ENCODE data around the gene JRKL. TPM values are rescaled to one million over a fixed set of nuclear protein-coding genes. Genes with fewer than 3 reads are reported as not detected.
A peak's percentile ranks its signal among the peaks of the same experiment; 100 is the strongest.
"Not testable (repeated sequence)": the region's sequence is repeated elsewhere in the genome, so short reads cannot be mapped to it uniquely, and the experiment has no call there.

Gene JRKL
- total RNA-seq, 2 donors from 2014 or later, result 5.9 to 9.8 TPM

- intact Hi-C loops (cut with DNase I), result no loop called here
- Histone ChIP-seq H3K27me3 (replicated peaks; ENCODE audit: insufficient read depth) (no peaks in the 10 kb centered on the region), H3K36me3 (no peaks in the 10 kb centered on the region), H3K4me1 (replicated peaks) (no peaks in the 10 kb centered on the region), H3K9me3 (no peaks in the 10 kb centered on the region), H3K27ac (no peak overlapping the region), H3K4me3 (no peak overlapping the region)
- no peak for DNase-seq (ENCODE audit: low spot score)
- WGBS, result 93% methylated on average over 1 of the region's 1 CpG
- TF ChIP-seq POLR2AphosphoS5 (IDR thresholded peaks at IDR 0.05), result no peak
- no peak for TF ChIP-seq CTCF (IDR thresholded peaks at IDR 0.05)
- TF ChIP-seq POLR2A (IDR thresholded peaks at IDR 0.05), result no peak
These were observed 10.9 kb downstream of the JRKL start for GRCh38 chr11:96400697-96401096.

- H3K27ac ChIP-seq; DNase-seq (ENCODE audit: low spot score); H3K4me1 ChIP-seq (replicated peaks); H3K27me3 ChIP-seq (replicated peaks; ENCODE audit: insufficient read depth); H3K36me3 ChIP-seq; H3K9me3 ChIP-seq; intact Hi-C loops (cut with DNase I): not testable (repeated sequence)
- H3K4me3 ChIP-seq, result peak overlapping the region; percentile 16 to 19
- WGBS, result 89% methylated on average over 18 of the region's 18 CpGs
These were observed 21.6 kb downstream of the JRKL start for GRCh38 chr11:96411412-96411811.

GRCh38 chr11:96412761-96413381 is 23.1 kb downstream of the JRKL start:
- intact Hi-C loops (cut with DNase I), result no loop called here
- TF ChIP-seq POLR2AphosphoS5 (IDR thresholded peaks at IDR 0.05), result no peak
- TF ChIP-seq CTCF (IDR thresholded peaks at IDR 0.05), result no peak
- TF ChIP-seq POLR2A (IDR thresholded peaks at IDR 0.05), result no peak
- no peak for DNase-seq (ENCODE audit: low spot score)
- H3K4me3 ChIP-seq, result no peak overlapping the region
- H3K9me3 ChIP-seq, result no peaks in the 10 kb centered on the region
- H3K36me3 ChIP-seq, result no peaks in the 10 kb centered on the region
- WGBS, result 80% methylated on average over 1 of the region's 1 CpG
- H3K4me1 ChIP-seq (replicated peaks), result no peaks in the 10 kb centered on the region
- H3K27me3 ChIP-seq (replicated peaks; ENCODE audit: insufficient read depth), result no peaks in the 10 kb centered on the region
- H3K27ac ChIP-seq, result no peak overlapping the region

- no peak overlapping the region for H3K4me3 ChIP-seq
- H3K36me3 ChIP-seq, result no peaks in the 10 kb centered on the region
- no peaks in the 10 kb centered on the region for H3K27me3 ChIP-seq (replicated peaks; ENCODE audit: insufficient read depth)
- no peaks in the 10 kb centered on the region for H3K4me1 ChIP-seq (replicated peaks)
- DNase-seq (ENCODE audit: low spot score), result no peak
- H3K9me3 ChIP-seq, result no peaks in the 10 kb centered on the region
- intact Hi-C loops (cut with DNase I), result no loop called here
- H3K27ac ChIP-seq, result no peak overlapping the region
- TF ChIP-seq CTCF (IDR thresholded peaks at IDR 0.05), result no peak
- TF ChIP-seq POLR2A (IDR thresholded peaks at IDR 0.05), result no peak
- no peak for TF ChIP-seq POLR2AphosphoS5 (IDR thresholded peaks at IDR 0.05)
These were observed 23.6 kb downstream of the JRKL start for GRCh38 chr11:96413408-96413807.

- DNase-seq (ENCODE audit: low spot score), result no peak
- no peak overlapping the region for H3K27ac ChIP-seq
- H3K4me3 ChIP-seq, result no peak overlapping the region
- no peaks in the 10 kb centered on the region for H3K36me3 ChIP-seq
- no peaks in the 10 kb centered on the region for H3K9me3 ChIP-seq
- intact Hi-C loops (cut with DNase I), result loop anchor here (10.0 kb wide), 1 partner anchor 590 kb away; no protein-coding TSS in a partner anchor
- H3K27me3 ChIP-seq (replicated peaks; ENCODE audit: insufficient read depth), result no peaks in the 10 kb centered on the region
- TF ChIP-seq POLR2A (IDR thresholded peaks at IDR 0.05) (no peak), CTCF (IDR thresholded peaks at IDR 0.05) (no peak), POLR2AphosphoS5 (IDR thresholded peaks at IDR 0.05) (no peak)
- WGBS, result 44% methylated on average over 2 of the region's 2 CpGs
- H3K4me1 ChIP-seq (replicated peaks), result no peaks in the 10 kb centered on the region
These were observed 34.9 kb downstream of the JRKL start for GRCh38 chr11:96424693-96425092.
